GM23248 (cell line): Measurements from ENCODE around the gene MBD4. TPM values are rescaled to one million over a fixed set of nuclear protein-coding genes. Genes with fewer than 3 reads are reported as not detected.

Source experiments
- DNase-seq: peaks from one replicate; pipeline ENCODE4 v3.0.0-alpha.2; 2015
- H2AFZ ChIP-seq: fragments of 200-600 bp; sonication (generic); 2 replicates; pipeline ENCODE4 v1.6.1; 2016; ENCODE audit warnings: antibody characterized with exemption
- H3F3A ChIP-seq: fragments of 200-600 bp; sonication (generic); 2 replicates; pipeline ENCODE4 v1.6.1; 2016; ENCODE audit warnings: mild to moderate bottlenecking, antibody characterized with exemption, mixed run types; ENCODE audit not compliant: insufficient read depth
- H3K27ac ChIP-seq: fragments of 200-600 bp; sonication (generic); 2 replicates; pipeline ENCODE4 v1.5.1; 2016; ENCODE audit warnings: mild to moderate bottlenecking
- H3K27me3 ChIP-seq: fragments of 200-600 bp; sonication (generic); replicated peaks from 2 replicates; pipeline ENCODE4 v1.6.1; 2016; ENCODE audit warnings: mild to moderate bottlenecking; ENCODE audit not compliant: insufficient read depth
- H3K36me3 ChIP-seq: fragments of 200-600 bp; sonication (generic); 2 replicates; pipeline ENCODE4 v1.6.1; 2016; ENCODE audit warnings: low read depth, mild to moderate bottlenecking
- H3K4me1 ChIP-seq: fragments of 200-600 bp; sonication (generic); 2 replicates; pipeline ENCODE4 v1.6.1; 2016; ENCODE audit warnings: mild to moderate bottlenecking; ENCODE audit not compliant: insufficient read depth
- H3K4me2 ChIP-seq: fragments of 200-600 bp; sonication (generic); one replicate; pipeline ENCODE4 v1.6.1; 2016; ENCODE audit warnings: mild to moderate bottlenecking; ENCODE audit not compliant: unreplicated experiment
- H3K4me3 ChIP-seq: fragments of 200-600 bp; sonication (generic); 2 replicates; pipeline ENCODE4 v1.5.1; 2016; ENCODE audit warnings: mild to moderate bottlenecking
- H3K79me2 ChIP-seq: fragments of 200-600 bp; sonication (generic); 2 replicates; pipeline ENCODE4 v1.6.1; 2016; ENCODE audit warnings: mild to moderate bottlenecking; ENCODE audit not compliant: insufficient read depth
- H3K9ac ChIP-seq: fragments of 200-600 bp; sonication (generic); 2 replicates; pipeline ENCODE4 v1.6.1; 2016; ENCODE audit warnings: mild to moderate bottlenecking
- H3K9me2 ChIP-seq: fragments of 200-600 bp; sonication (generic); 2 replicates; pipeline ENCODE4 v1.6.1; 2016; ENCODE audit warnings: mixed run types, mild to moderate bottlenecking, moderate library complexity; ENCODE audit not compliant: insufficient read depth
- H3K9me3 ChIP-seq: fragments of 200-600 bp; sonication (generic); one replicate; pipeline ENCODE4 v1.6.1; 2017; ENCODE audit warnings: low read depth
- H4K20me1 ChIP-seq: fragments of 200-600 bp; sonication (generic); 2 replicates; pipeline ENCODE4 v1.6.0; 2016; ENCODE audit not compliant: insufficient read depth
- EZH2 ChIP-seq: fragments of 200-600 bp; sonication (generic); IDR thresholded peaks from 2 replicates; pipeline ENCODE4 v1.6.1; 2018; ENCODE audit warnings: antibody characterized with exemption, mild to moderate bottlenecking; ENCODE audit not compliant: insufficient read depth, poor library complexity, severe bottlenecking
- EZH2phosphoT487 ChIP-seq: fragments of 200-600 bp; sonication (generic); IDR thresholded peaks from 2 replicates; pipeline ENCODE4 v1.6.1; 2018; ENCODE audit warnings: antibody characterized with exemption, moderate library complexity, mild to moderate bottlenecking, low read depth; ENCODE audit not compliant: insufficient read depth
- WGBS, 2 experiments: methylation state at CpG; one replicate each; pipeline ENCODE4 v1.1.6; 2015 to 2017; ENCODE audit warnings: low lambda C conversion rate in 2 of 2, low coverage in 1 of 2; ENCODE audit errors: missing lambda C conversion rate in 2 of 2; 5-methylcytosine and 5-hydroxymethylcytosine counted together
- in situ Hi-C: fragments of 300-500 bp; cut with MboI; formaldehyde crosslinking; loops from 2 replicates; pipeline ENCODE4 v1.15.0; 2020
- polyA plus RNA-seq: library from polyadenylated mRNA; unstranded; fragments of >200 nt; fragmentation: Nextera tagmentation; extraction: Ambion mirVana; gene quantifications from 2 replicates; pipeline ENCODE4 v1.2.1, GENCODE V29; 2016
- total RNA-seq: library from RNA; depleted of rRNA; stranded (reverse); fragments of >200 nt; shearing (Covaris generic); gene quantifications from 2 replicates; pipeline ENCODE4 v1.2.3, GENCODE V29; 2014

The MBD4 gene
- total and polyA plus RNA-seq, 2 experiments from 2014 or later, result 27.2 to 36.8 TPM

DNA sequence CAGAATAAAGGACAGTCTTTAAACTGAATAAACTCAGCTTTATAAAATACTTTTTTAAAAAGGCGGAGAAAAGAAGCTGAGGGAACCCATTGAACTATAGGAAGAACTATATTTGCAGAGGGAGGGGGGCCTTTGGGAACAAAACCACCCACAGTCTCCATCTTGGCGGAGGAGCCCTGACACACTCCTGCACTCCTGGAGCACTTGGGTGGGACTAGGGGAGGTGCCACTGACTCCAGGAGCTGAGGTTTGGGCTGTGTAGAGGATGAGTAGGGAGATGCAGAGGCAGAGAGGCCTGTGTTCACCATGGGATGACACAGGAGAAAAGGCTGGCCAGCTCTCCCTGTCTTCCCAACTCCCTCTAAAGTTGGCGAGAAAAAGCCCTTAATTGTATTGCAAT, 36.1 kb upstream of the MBD4 start:
- in situ Hi-C loops, result loop anchor here (25.0 kb wide), 1 partner anchor 336 kb away; no protein-coding TSS in a partner anchor
- H3K36me3 ChIP-seq, result peaks cover 11% of the 10 kb centered on the region; the same call in 1 of the 2 replicates
- no peak overlapping the region for H3K9ac ChIP-seq
- H3K27me3 ChIP-seq, result no peaks in the 10 kb centered on the region
- DNase-seq, result no peak
- no peak overlapping the region for H3K4me3 ChIP-seq
- whole genome bisulfite sequencing, 2 experiments, result 96 to 97% methylated on average over 3 of the region's 3 CpGs
- no peaks in the 10 kb centered on the region for H4K20me1 ChIP-seq
- TF ChIP-seq EZH2 (no peak), EZH2phosphoT487 (no peak)
- no peak overlapping the region for H3K27ac ChIP-seq
- no peak overlapping the region for H3K4me2 ChIP-seq
- peaks cover 6% of the 10 kb centered on the region; the same call in 1 of the 2 replicates for H3K4me1 ChIP-seq
- H3K79me2 ChIP-seq, result no peaks in the 10 kb centered on the region
- peaks cover 9% of the 10 kb centered on the region for H3F3A ChIP-seq
- no peaks in the 10 kb centered on the region for H3K9me2 ChIP-seq
- no peak overlapping the region for H2AFZ ChIP-seq
- H3K9me3 ChIP-seq, result no peaks in the 10 kb centered on the region

GRCh38 chr3:129474984-129475804, 35.4 kb upstream of the MBD4 start:
- in situ Hi-C loops, result loop anchor here (25.0 kb wide), 1 partner anchor 337 kb away; no protein-coding TSS in a partner anchor
- H3K27me3 ChIP-seq, result no peaks in the 10 kb centered on the region
- H3K79me2 ChIP-seq, result no peaks in the 10 kb centered on the region
- no peak for TF ChIP-seq EZH2
- no peak for TF ChIP-seq EZH2phosphoT487
- no peak for DNase-seq
- H3K9me2 ChIP-seq, result no peaks in the 10 kb centered on the region
- no peaks in the 10 kb centered on the region for H4K20me1 ChIP-seq
- H3F3A ChIP-seq, result peaks cover 2% of the 10 kb centered on the region
- H3K9ac ChIP-seq, result no peak overlapping the region
- H2AFZ ChIP-seq, result no peak overlapping the region
- no peak overlapping the region for H3K4me3 ChIP-seq
- H3K4me2 ChIP-seq, result no peak overlapping the region
- peaks cover 11% of the 10 kb centered on the region; the same call in 1 of the 2 replicates for H3K36me3 ChIP-seq
- H3K27ac ChIP-seq, result no peak overlapping the region
- peaks cover 5% of the 10 kb centered on the region; the same call in 1 of the 2 replicates for H3K4me1 ChIP-seq
- H3K9me3 ChIP-seq, result no peaks in the 10 kb centered on the region
- WGBS, 2 experiments, result 92 to 96% methylated on average over 10 of the region's 10 CpGs

DNA sequence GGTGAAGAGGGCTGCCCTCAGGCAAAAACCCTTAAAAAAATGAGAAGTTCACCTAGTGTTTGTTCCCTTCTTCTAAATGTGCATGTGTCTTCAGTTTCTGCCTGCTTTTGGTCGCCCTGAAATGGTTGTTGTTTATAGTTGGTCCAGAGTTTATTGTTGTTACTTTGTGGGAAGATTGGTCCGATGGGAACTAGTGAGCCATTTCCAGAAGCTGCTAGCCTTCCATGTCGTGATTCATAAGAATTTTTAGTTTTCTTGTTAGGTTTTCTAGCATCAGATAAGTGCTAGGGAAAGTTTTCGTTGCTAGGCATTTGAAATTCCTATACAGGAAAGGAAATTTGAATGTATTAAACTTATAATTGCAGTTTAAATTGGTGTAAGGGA, 34.0 kb upstream of the MBD4 start:
- H3K4me2 ChIP-seq, result no peak overlapping the region
- TF ChIP-seq EZH2 (no peak), EZH2phosphoT487 (no peak)
- in situ Hi-C loops, result no loop called here
- no peaks in the 10 kb centered on the region for H3K27me3 ChIP-seq
- H4K20me1 ChIP-seq, result no peaks in the 10 kb centered on the region
- no peak overlapping the region for H3K4me3 ChIP-seq
- WGBS, 2 experiments, result 85% methylated on average over 4 of the region's 4 CpGs
- no peaks in the 10 kb centered on the region for H3K9me3 ChIP-seq
- no peaks in the 10 kb centered on the region; the same call in 1 of the 2 replicates for H3F3A ChIP-seq
- DNase-seq, result no peak
- H3K36me3 ChIP-seq, result peaks cover 14% of the 10 kb centered on the region; the same call in 1 of the 2 replicates
- H3K9me2 ChIP-seq, result no peaks in the 10 kb centered on the region
- H3K9ac ChIP-seq, result no peak overlapping the region
- no peaks in the 10 kb centered on the region for H3K79me2 ChIP-seq
- no peak overlapping the region for H3K27ac ChIP-seq
- H2AFZ ChIP-seq, result no peak overlapping the region
- peaks cover 5% of the 10 kb centered on the region; the same call in 1 of the 2 replicates for H3K4me1 ChIP-seq

GRCh38 chr3:129473067-129473768, 33.5 kb upstream of the MBD4 start:
- Histone ChIP-seq H3K36me3 (peaks cover 10% of the 10 kb centered on the region; the same call in 1 of the 2 replicates), H3K9ac (no peak overlapping the region), H3K27ac (no peak overlapping the region), H3K9me2 (no peaks in the 10 kb centered on the region), H3K4me2 (no peak overlapping the region), H2AFZ (no peak overlapping the region), H4K20me1 (no peaks in the 10 kb centered on the region), H3K4me3 (no peak overlapping the region), H3K9me3 (no peaks in the 10 kb centered on the region), H3K79me2 (no peaks in the 10 kb centered on the region), H3K27me3 (no peaks in the 10 kb centered on the region), H3K4me1 (peaks cover 5% of the 10 kb centered on the region; the same call in 1 of the 2 replicates), H3F3A (no peaks in the 10 kb centered on the region)
- no peak for DNase-seq
- TF ChIP-seq EZH2phosphoT487 (no peak), EZH2 (no peak)
- in situ Hi-C loops, result no loop called here
- 93 to 95% methylated on average over 4 of the region's 4 CpGs for WGBS, 2 experiments
